ENCODE measurements around the gene FGF21.

The FGF21 gene

GRCh38 chr19:48793271-48793670 is 37.9 kb downstream of the FGF21 start:
- ChIA-PET POLR2A (interaction anchor here (0.8 to 1.0 kb wide), 2 partner anchors 82 to 172 kb away, joined by 3 read pairs; partner anchors contain the start of gene FTL), CTCF (interaction anchor here (1.1 to 13.1 kb wide), 7 partner anchors 8 to 178 kb away, joined by 4 to 291 read pairs (median 39); partner anchors contain the start of gene BCAT2)
- no peak for DNase-seq (ENCODE audit: extremely low spot score)
- no peak for TF ChIP-seq CTCF (IDR thresholded peaks at IDR 0.05; ENCODE audit: control extremely low read depth, extremely low read depth, low read depth, missing control alignments)

- no peak for DNase-seq (ENCODE audit: extremely low spot score)
- TF ChIP-seq CTCF (IDR thresholded peaks at IDR 0.05; ENCODE audit: control extremely low read depth, extremely low read depth, low read depth, missing control alignments) = no peak
- CTCF ChIA-PET = interaction anchor here (1.1 to 13.1 kb wide), 13 partner anchors 9 to 199 kb away, joined by 4 to 291 read pairs (median 16); partner anchors contain the start of genes BCAT2, CA11, GYS1 and HSD17B14
- POLR2A ChIA-PET = interaction anchor here (0.8 kb wide), 1 partner anchor 81 kb away, joined by 3 read pairs; no protein-coding TSS in a partner anchor
Measured at GRCh38 chr19:48794291-48794690, 39.0 kb downstream of the FGF21 start.

- ChIA-PET CTCF (interaction anchor here (0.6 to 13.1 kb wide), 37 partner anchors 7 to 403 kb away, joined by 3 to 291 read pairs (median 4); partner anchors contain the start of genes BCAT2, CA11, FUT2 and GYS1), POLR2A (interaction anchor here (1.0 to 1.5 kb wide), 2 partner anchors 17 to 33 kb away, joined by 3 to 4 read pairs; no protein-coding TSS in a partner anchor)
- peak; percentile 92 for DNase-seq (ENCODE audit: extremely low spot score)
- TF ChIP-seq CTCF (IDR thresholded peaks at IDR 0.05; ENCODE audit: control extremely low read depth, extremely low read depth, low read depth, missing control alignments) = peak; percentile 85
Measured at GRCh38 chr19:48795055-48795684, 39.8 kb downstream of the FGF21 start.

- TF ChIP-seq CTCF (IDR thresholded peaks at IDR 0.05; ENCODE audit: control extremely low read depth, extremely low read depth, low read depth, missing control alignments) = no peak
- DNase-seq (ENCODE audit: extremely low spot score) = no peak
- ChIA-PET POLR2A (interaction anchor here (1.0 to 1.5 kb wide), 2 partner anchors 17 to 33 kb away, joined by 3 to 4 read pairs; no protein-coding TSS in a partner anchor), CTCF (interaction anchor here (0.6 to 13.1 kb wide), 37 partner anchors 8 to 403 kb away, joined by 3 to 291 read pairs (median 4); partner anchors contain the start of genes BCAT2, CA11, FUT2 and GYS1)
Measured at GRCh38 chr19:48795685-48796070, 40.4 kb downstream of the FGF21 start.

GRCh38 chr19:48796298-48797083 is 41.2 kb downstream of the FGF21 start:
- no peak for DNase-seq (ENCODE audit: extremely low spot score)
- POLR2A ChIA-PET = interaction anchor here (1.5 kb wide), 1 partner anchor 16 kb away, joined by 3 read pairs; no protein-coding TSS in a partner anchor
- CTCF ChIA-PET = interaction anchor here (1.0 to 13.1 kb wide), 17 partner anchors 8 to 402 kb away, joined by 3 to 291 read pairs (median 17); partner anchors contain the start of genes BCAT2, GYS1, HSD17B14 and NUCB1
- TF ChIP-seq CTCF (IDR thresholded peaks at IDR 0.05; ENCODE audit: control extremely low read depth, extremely low read depth, low read depth, missing control alignments) = no peak

- TF ChIP-seq CTCF (IDR thresholded peaks at IDR 0.05; ENCODE audit: control extremely low read depth, extremely low read depth, low read depth, missing control alignments) = no peak
- DNase-seq (ENCODE audit: extremely low spot score) = no peak
- POLR2A ChIA-PET = no interaction called here
- CTCF ChIA-PET = interaction anchor here (2.8 to 13.1 kb wide), 6 partner anchors 9 to 174 kb away, joined by 18 to 291 read pairs (median 42); partner anchors contain the start of genes BCAT2 and HSD17B14
Measured at GRCh38 chr19:48797103-48797502, 41.8 kb downstream of the FGF21 start.

All from GM10248 (cell line).